ENCODE data around the gene TTLL11. TPM values are rescaled to one million over a fixed set of nuclear protein-coding genes. Genes with fewer than 3 reads are reported as not detected.

TTLL11 gene
- polyA plus RNA-seq, 1 donor from 2014 or later, result 8.0 TPM

- Histone ChIP-seq H3K36me3 (ENCODE audit: insufficient read depth, low read length) (no peaks in the 10 kb centered on the region), H3K79me2 (replicated peaks; ENCODE audit: insufficient read depth, low read length) (no peaks in the 10 kb centered on the region)
Measured at GRCh38 chr9:122103985-122104384, 10.9 kb upstream of the TTLL11 start.

GRCh38 chr9:122102156-122102555, 9.0 kb upstream of the TTLL11 start:
- no peaks in the 10 kb centered on the region for H3F3A ChIP-seq (ENCODE audit: insufficient read depth, low read length, poor library complexity, severe bottlenecking)
- H3K9me2 ChIP-seq (ENCODE audit: insufficient read depth, low read length), result no peaks in the 10 kb centered on the region
- H3K9me3 ChIP-seq (ENCODE audit: low read length), result no peaks in the 10 kb centered on the region
- no peak overlapping the region for H3K27ac ChIP-seq (ENCODE audit: low read length)
- no peaks in the 10 kb centered on the region for H3K27me3 ChIP-seq (ENCODE audit: insufficient read depth, low read depth, low read length)
- no peak overlapping the region for H3K4me3 ChIP-seq (ENCODE audit: low read length)
- H3K9ac ChIP-seq (ENCODE audit: low read length), result no peak overlapping the region
- no peak overlapping the region for H2AFZ ChIP-seq (ENCODE audit: low read depth, low read length)
- H4K20me1 ChIP-seq (ENCODE audit: insufficient read depth), result no peaks in the 10 kb centered on the region
- TF ChIP-seq MXI1 (conservative IDR thresholded peaks at IDR 0.05; ENCODE audit: poor library complexity, severe bottlenecking) (no peak), SMC3 (conservative IDR thresholded peaks at IDR 0.05; ENCODE audit: poor library complexity) (no peak), EZH2 (IDR thresholded peaks at IDR 0.05; ENCODE audit: borderline replicate concordance, insufficient read depth, low read length, poor library complexity, severe bottlenecking) (no peak)
- H3K36me3 ChIP-seq (ENCODE audit: insufficient read depth, low read length), result no peaks in the 10 kb centered on the region
- no peak overlapping the region for H3K4me2 ChIP-seq (ENCODE audit: low read length)
- H3K79me2 ChIP-seq (replicated peaks; ENCODE audit: insufficient read depth, low read length), result no peaks in the 10 kb centered on the region

More at GRCh38 chr9:122103985-122104384, 10.9 kb upstream of the TTLL11 start:
- H3K27ac ChIP-seq (ENCODE audit: low read length), result no peak overlapping the region
- H3K27me3 ChIP-seq (ENCODE audit: insufficient read depth, low read depth, low read length), result no peaks in the 10 kb centered on the region
- H2AFZ ChIP-seq (ENCODE audit: low read depth, low read length), result no peak overlapping the region
- no peak overlapping the region for H3K4me3 ChIP-seq (ENCODE audit: low read length)
- no peak overlapping the region for H3K9ac ChIP-seq (ENCODE audit: low read length)
- H3K9me2 ChIP-seq (ENCODE audit: insufficient read depth, low read length), result no peaks in the 10 kb centered on the region
- no peaks in the 10 kb centered on the region for H3F3A ChIP-seq (ENCODE audit: insufficient read depth, low read length, poor library complexity, severe bottlenecking)
- H4K20me1 ChIP-seq (ENCODE audit: insufficient read depth), result no peaks in the 10 kb centered on the region
- TF ChIP-seq TAF1 (IDR thresholded peaks at IDR 0.05; ENCODE audit: low read depth) (no peak), MXI1 (conservative IDR thresholded peaks at IDR 0.05; ENCODE audit: poor library complexity, severe bottlenecking) (no peak), CTCF (IDR thresholded peaks at IDR 0.05; ENCODE audit: poor library complexity, severe bottlenecking) (no peak), REST (IDR thresholded peaks at IDR 0.05; ENCODE audit: borderline replicate concordance) (no peak), POLR2AphosphoS5 (IDR thresholded peaks at IDR 0.05) (no peak), EP300 (conservative IDR thresholded peaks at IDR 0.05; ENCODE audit: poor library complexity, severe bottlenecking) (no peak), SMC3 (conservative IDR thresholded peaks at IDR 0.05; ENCODE audit: poor library complexity) (no peak), RAD21 (conservative IDR thresholded peaks at IDR 0.05) (no peak), EZH2 (IDR thresholded peaks at IDR 0.05; ENCODE audit: borderline replicate concordance, insufficient read depth, low read length, poor library complexity, severe bottlenecking) (no peak)
- no peak overlapping the region for H3K4me2 ChIP-seq (ENCODE audit: low read length)
- H3K9me3 ChIP-seq (ENCODE audit: low read length), result no peaks in the 10 kb centered on the region
